Esophagus muscularis mucosa (tissue), 3 donors: ENCODE results near the gene TIGD1.

Source experiments
- CTCF ChIP-seq, 3 experiments: fragments of 200-600 bp in 2 of 3; fragments of 450-650 bp in 1 of 3; sonication (generic) in 2 of 3; IDR thresholded peaks; one replicate each; pipeline ENCODE4 v1.5.1; 2017 to 2019; ENCODE audit warnings: antibody characterized with exemption in 3 of 3, mild to moderate bottlenecking in 2 of 3, moderate library complexity in 1 of 3
- POLR2AphosphoS5 ChIP-seq, 2 donors: sonication (generic); formaldehyde crosslinking; IDR thresholded peaks; one replicate each; pipeline ENCODE4 v1.6.1; 2017; ENCODE audit warnings: antibody characterized with exemption in 2 of 2

GRCh38 chr2:232520489-232520888, 29.9 kb downstream of the TIGD1 start:
- TF ChIP-seq CTCF (IDR thresholded peaks at IDR 0.05) (no peak), POLR2AphosphoS5 (IDR thresholded peaks at IDR 0.05) (no peak)
